Measurements from ENCODE around the gene TMC4.

DNA sequence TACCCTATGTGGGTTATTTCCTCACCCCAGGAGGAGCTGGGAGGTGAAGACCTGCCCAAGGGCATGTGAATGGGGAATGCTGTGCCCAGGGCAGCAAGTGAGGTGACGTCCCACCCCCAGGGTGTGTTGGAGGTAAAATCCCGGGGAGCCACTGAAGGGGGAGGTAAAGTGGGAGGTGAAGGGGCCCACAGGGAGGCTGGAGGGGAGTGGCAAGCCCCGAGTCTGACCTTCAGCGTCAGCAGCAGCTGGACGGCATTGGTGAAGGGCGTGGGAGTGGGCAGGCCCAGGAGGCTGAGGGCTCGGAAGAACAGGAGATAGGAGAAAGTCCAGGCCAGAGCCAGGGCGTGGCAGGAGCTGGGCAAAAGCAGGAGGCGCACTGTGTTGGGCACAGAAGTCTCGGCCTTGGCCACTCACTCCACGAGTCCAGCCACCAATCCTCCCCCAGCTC lies 14.0 kb upstream of the TMC4 start:
- TF ChIP-seq, protein P1, sequence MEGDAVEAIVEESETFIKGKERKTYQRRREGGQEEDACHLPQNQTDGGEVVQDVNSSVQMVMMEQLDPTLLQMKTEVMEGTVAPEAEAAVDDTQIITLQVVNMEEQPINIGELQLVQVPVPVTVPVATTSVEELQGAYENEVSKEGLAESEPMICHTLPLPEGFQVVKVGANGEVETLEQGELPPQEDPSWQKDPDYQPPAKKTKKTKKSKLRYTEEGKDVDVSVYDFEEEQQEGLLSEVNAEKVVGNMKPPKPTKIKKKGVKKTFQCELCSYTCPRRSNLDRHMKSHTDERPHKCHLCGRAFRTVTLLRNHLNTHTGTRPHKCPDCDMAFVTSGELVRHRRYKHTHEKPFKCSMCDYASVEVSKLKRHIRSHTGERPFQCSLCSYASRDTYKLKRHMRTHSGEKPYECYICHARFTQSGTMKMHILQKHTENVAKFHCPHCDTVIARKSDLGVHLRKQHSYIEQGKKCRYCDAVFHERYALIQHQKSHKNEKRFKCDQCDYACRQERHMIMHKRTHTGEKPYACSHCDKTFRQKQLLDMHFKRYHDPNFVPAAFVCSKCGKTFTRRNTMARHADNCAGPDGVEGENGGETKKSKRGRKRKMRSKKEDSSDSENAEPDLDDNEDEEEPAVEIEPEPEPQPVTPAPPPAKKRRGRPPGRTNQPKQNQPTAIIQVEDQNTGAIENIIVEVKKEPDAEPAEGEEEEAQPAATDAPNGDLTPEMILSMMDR (IDR thresholded peaks at IDR 0.05), result no peak
- TF ChIP-seq POLR2A (IDR thresholded peaks at IDR 0.05), result no peak
- TF ChIP-seq EP300 (IDR thresholded peaks at IDR 0.05), result no peak

All from gastroesophageal sphincter (tissue), 3 donors.